Measurements from ENCODE around the gene TRMT6. TPM values are rescaled to one million over a fixed set of nuclear protein-coding genes. Genes with fewer than 3 reads are reported as not detected.

The TRMT6 gene
- total RNA-seq, 1 donor from 2014 or later = 15.8 TPM

DNA sequence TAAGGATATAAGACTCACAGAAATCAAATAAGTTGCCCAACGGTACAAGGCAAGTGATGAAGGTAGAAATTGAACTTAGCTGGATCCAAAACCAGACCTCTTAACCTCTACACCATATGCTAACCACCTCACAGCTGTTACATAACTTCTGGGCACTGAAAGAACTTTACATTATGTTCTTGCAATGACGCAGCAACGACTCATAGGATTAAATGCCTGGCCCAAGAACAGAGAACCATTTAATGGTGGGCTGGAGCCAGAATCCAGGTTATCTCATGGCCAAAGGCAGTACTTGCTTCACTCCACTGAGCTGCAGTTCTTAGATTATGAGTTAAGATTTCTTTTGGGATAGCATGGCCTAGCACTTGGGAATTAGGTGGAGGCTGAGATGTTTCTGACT, 4.4 kb downstream of the TRMT6 start:
- TF ChIP-seq, protein P1, sequence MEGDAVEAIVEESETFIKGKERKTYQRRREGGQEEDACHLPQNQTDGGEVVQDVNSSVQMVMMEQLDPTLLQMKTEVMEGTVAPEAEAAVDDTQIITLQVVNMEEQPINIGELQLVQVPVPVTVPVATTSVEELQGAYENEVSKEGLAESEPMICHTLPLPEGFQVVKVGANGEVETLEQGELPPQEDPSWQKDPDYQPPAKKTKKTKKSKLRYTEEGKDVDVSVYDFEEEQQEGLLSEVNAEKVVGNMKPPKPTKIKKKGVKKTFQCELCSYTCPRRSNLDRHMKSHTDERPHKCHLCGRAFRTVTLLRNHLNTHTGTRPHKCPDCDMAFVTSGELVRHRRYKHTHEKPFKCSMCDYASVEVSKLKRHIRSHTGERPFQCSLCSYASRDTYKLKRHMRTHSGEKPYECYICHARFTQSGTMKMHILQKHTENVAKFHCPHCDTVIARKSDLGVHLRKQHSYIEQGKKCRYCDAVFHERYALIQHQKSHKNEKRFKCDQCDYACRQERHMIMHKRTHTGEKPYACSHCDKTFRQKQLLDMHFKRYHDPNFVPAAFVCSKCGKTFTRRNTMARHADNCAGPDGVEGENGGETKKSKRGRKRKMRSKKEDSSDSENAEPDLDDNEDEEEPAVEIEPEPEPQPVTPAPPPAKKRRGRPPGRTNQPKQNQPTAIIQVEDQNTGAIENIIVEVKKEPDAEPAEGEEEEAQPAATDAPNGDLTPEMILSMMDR (IDR thresholded peaks at IDR 0.05; ENCODE audit: insufficient read depth, low read length, severe bottlenecking) = no peak
- peaks cover 10% of the 10 kb centered on the region for H3K36me3 ChIP-seq (ENCODE audit: control insufficient read depth, insufficient read depth, low read length)
- H3K27me3 ChIP-seq (ENCODE audit: control insufficient read depth, insufficient read depth, low read length) = no peaks in the 10 kb centered on the region
- FAIRE-seq = no peak
- peak; percentile 86 for DNase-seq (ENCODE audit: low read depth)
- H3K4me3 ChIP-seq (ENCODE audit: low read depth, low read length) = no peak overlapping the region

- FAIRE-seq (no peak), DNase-seq (ENCODE audit: low read depth) (no peak)
- Histone ChIP-seq H3K27me3 (ENCODE audit: control insufficient read depth, insufficient read depth, low read length) (no peaks in the 10 kb centered on the region), H3K4me3 (ENCODE audit: low read depth, low read length) (no peak overlapping the region), H3K36me3 (ENCODE audit: control insufficient read depth, insufficient read depth, low read length) (peaks cover 17% of the 10 kb centered on the region)
- TF ChIP-seq, protein P1 (IDR thresholded peaks at IDR 0.05; ENCODE audit: insufficient read depth, low read length, severe bottlenecking) = no peak
Observed at GRCh38 chr20:5938456-5939029, 11.8 kb downstream of the TRMT6 start.

DNA sequence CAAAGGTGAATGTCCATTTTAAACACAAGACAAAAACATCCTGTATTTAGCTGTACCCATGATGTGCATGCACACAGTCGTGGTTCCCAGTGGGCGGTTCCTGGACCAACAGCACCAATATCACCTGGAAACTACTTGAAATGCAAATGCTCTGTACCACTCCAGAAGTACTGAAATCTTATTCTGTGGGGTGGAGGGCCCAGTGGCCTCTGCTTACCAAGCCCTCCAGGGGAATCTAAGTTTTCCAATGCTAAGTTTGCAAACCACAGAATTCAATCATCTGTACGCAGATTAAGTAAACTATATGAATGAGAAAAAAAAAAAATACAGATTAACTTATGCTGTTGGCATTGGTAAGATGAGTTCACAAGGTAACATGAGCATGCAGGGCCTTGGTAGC, 14.1 kb downstream of the TRMT6 start:
- no peak overlapping the region for H3K4me3 ChIP-seq (ENCODE audit: low read depth, low read length)
- FAIRE-seq (no peak), DNase-seq (ENCODE audit: low read depth) (no peak)
- H3K36me3 ChIP-seq (ENCODE audit: control insufficient read depth, insufficient read depth, low read length) = peaks cover 9% of the 10 kb centered on the region
- TF ChIP-seq, protein P1 (IDR thresholded peaks at IDR 0.05; ENCODE audit: insufficient read depth, low read length, severe bottlenecking) = no peak
- H3K27me3 ChIP-seq (ENCODE audit: control insufficient read depth, insufficient read depth, low read length) = no peaks in the 10 kb centered on the region

- Histone ChIP-seq H3K36me3 (ENCODE audit: control insufficient read depth, insufficient read depth, low read length) (peaks cover 7% of the 10 kb centered on the region), H3K4me3 (ENCODE audit: low read depth, low read length) (no peak overlapping the region), H3K27me3 (ENCODE audit: control insufficient read depth, insufficient read depth, low read length) (no peaks in the 10 kb centered on the region)
- TF ChIP-seq, protein P1 (IDR thresholded peaks at IDR 0.05; ENCODE audit: insufficient read depth, low read length, severe bottlenecking) = no peak
- DNase-seq (ENCODE audit: low read depth) (no peak), FAIRE-seq (no peak)
Observed at GRCh38 chr20:5935384-5935783, 14.9 kb downstream of the TRMT6 start.

DNA sequence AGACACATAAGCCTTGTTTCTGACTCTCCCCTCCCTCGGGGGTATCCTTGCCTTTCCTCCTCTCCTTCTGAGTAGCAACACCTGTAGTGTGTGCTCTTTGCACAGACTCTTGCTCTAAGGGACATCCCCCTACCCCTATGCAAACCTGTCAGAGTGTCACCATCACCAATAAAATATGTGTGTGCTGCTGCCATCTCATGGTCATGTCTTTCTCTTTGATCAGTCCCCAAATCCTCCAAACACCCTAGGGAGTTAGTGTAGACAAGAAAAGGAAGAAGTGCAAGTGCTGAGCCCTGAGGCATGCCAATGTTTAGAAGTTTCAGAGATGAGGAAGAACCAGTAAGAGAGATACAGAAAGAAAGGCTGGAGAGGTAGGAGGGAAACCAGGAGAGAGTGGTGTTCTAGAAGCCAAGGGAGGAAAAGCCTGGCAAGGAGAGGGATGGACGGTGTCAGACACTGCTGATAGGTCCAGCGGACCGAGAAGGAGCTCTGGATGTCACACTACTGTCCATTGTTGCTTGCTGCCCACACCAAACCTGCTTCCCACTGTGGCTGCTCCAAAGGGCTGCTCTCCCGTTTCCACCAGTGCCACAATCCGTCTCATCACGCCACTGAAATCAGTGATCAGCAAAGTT, 16.4 kb downstream of the TRMT6 start:
- Histone ChIP-seq H3K36me3 (ENCODE audit: control insufficient read depth, insufficient read depth, low read length) (peaks cover 3% of the 10 kb centered on the region), H3K4me3 (ENCODE audit: low read depth, low read length) (no peak overlapping the region), H3K27me3 (ENCODE audit: control insufficient read depth, insufficient read depth, low read length) (no peaks in the 10 kb centered on the region)
- peak; percentile 52 for FAIRE-seq
- TF ChIP-seq, protein P1 (IDR thresholded peaks at IDR 0.05; ENCODE audit: insufficient read depth, low read length, severe bottlenecking) = peak; percentile 28
- peak; percentile 37 for DNase-seq (ENCODE audit: low read depth)

DNA sequence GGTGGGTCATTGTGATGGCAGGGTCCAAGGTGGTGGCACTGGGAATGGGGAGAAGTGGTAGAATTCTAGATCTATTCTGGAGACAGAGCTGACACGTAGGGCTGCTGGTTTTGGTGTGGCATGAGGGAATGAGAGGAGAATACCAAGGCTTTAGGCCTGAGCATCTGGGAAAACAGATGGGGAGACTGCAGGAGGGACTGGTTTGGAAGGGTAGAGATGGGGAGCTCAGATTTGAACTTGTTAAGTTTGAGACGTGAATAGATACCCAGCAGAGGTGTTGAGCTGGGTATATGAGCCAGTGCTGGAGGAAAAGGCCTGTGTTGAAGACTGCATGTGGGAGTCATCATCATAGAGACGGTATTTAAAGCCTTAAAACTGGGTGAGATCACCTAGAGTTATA, 17.5 kb downstream of the TRMT6 start:
- DNase-seq (ENCODE audit: low read depth) (no peak), FAIRE-seq (no peak)
- Histone ChIP-seq H3K27me3 (ENCODE audit: control insufficient read depth, insufficient read depth, low read length) (no peaks in the 10 kb centered on the region), H3K4me3 (ENCODE audit: low read depth, low read length) (no peak overlapping the region), H3K36me3 (ENCODE audit: control insufficient read depth, insufficient read depth, low read length) (no peaks in the 10 kb centered on the region)
- TF ChIP-seq, protein P1 (IDR thresholded peaks at IDR 0.05; ENCODE audit: insufficient read depth, low read length, severe bottlenecking) = no peak

Measured in bronchial epithelial cell (primary cell).